ENCODE results near the gene C1orf116. TPM values are rescaled to one million over a fixed set of nuclear protein-coding genes. Genes with fewer than 3 reads are reported as not detected.

Gene C1orf116
- total RNA-seq, 1 experiment from 2014 or later = 36.7 TPM

DNA sequence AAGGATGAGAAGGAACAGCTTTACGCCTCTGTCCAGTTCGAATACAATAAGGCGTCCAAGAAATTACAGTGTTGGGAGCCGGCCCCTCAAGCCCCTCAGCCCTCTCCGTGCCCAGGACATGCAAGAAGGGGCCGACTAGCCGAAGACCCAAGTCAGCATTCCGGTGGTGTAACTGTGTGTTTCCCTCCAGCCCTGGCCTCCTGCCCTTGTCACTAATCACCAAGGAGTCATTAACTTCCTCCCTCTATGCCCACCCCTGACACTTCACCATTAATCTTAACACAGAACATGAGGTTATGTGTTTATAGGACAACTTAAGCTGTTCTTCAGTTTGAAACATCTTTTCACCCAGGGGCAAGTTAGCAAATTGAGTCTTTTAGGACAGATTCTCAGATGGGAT lies 39.7 kb upstream of the C1orf116 start:
- TF ChIP-seq, protein P1, sequence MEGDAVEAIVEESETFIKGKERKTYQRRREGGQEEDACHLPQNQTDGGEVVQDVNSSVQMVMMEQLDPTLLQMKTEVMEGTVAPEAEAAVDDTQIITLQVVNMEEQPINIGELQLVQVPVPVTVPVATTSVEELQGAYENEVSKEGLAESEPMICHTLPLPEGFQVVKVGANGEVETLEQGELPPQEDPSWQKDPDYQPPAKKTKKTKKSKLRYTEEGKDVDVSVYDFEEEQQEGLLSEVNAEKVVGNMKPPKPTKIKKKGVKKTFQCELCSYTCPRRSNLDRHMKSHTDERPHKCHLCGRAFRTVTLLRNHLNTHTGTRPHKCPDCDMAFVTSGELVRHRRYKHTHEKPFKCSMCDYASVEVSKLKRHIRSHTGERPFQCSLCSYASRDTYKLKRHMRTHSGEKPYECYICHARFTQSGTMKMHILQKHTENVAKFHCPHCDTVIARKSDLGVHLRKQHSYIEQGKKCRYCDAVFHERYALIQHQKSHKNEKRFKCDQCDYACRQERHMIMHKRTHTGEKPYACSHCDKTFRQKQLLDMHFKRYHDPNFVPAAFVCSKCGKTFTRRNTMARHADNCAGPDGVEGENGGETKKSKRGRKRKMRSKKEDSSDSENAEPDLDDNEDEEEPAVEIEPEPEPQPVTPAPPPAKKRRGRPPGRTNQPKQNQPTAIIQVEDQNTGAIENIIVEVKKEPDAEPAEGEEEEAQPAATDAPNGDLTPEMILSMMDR (conservative IDR thresholded peaks at IDR 0.05) = no peak
- TF ChIP-seq EZH2 (IDR thresholded peaks at IDR 0.05; ENCODE audit: low read depth) = no peak
- Histone ChIP-seq H3K4me1 (replicated peaks; ENCODE audit: insufficient read depth) (no peaks in the 10 kb centered on the region), H3K4me3 (no peak overlapping the region), H3K9me3 (ENCODE audit: insufficient read depth, low read depth) (no peaks in the 10 kb centered on the region), H3K4me2 (no peak overlapping the region), H3K27ac (no peak overlapping the region), H3K27me3 (ENCODE audit: insufficient read depth, low read depth) (no peaks in the 10 kb centered on the region), H4K20me1 (ENCODE audit: insufficient read depth) (no peaks in the 10 kb centered on the region), H2AFZ (no peak overlapping the region), H3K9me2 (ENCODE audit: insufficient read depth) (no peaks in the 10 kb centered on the region), H3K36me3 (ENCODE audit: low read depth) (no peaks in the 10 kb centered on the region; the same call in 1 of the 2 replicates), H3K79me2 (ENCODE audit: low read depth) (no peaks in the 10 kb centered on the region), H3F3A (ENCODE audit: insufficient read depth, low read depth) (no peaks in the 10 kb centered on the region)
- DNase-seq = no peak
- ChIA-PET CTCF (no interaction called here), POLR2A (ENCODE audit: unreplicated experiment) (no interaction called here)
- BruUV-seq (replicated peaks) = no TSS peak
- intact Hi-C loops (cut with micrococcal nuclease; ENCODE audit: unreplicated experiment) = no loop called here

DNA sequence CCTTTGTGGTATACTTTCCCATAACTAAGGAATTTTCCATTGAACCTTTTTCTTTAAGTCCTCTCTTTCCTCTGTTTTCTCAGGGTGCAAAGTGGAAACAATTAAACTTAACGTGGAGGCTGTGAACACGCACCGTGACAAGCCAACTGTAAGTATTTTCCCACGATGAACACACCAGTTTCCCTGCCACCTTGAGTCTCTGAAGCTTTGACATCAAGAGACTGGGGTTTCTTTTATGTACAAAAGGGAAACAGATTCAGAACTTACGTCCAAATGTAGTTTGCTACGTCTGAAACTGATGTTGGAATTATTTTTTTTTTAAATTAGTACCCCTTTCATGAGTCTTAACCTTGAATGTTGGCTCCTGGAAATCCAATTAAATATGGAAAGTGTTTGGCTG lies 38.9 kb upstream of the C1orf116 start:
- Histone ChIP-seq H2AFZ (no peak overlapping the region), H3K9me2 (ENCODE audit: insufficient read depth) (no peaks in the 10 kb centered on the region), H3K36me3 (ENCODE audit: low read depth) (no peaks in the 10 kb centered on the region; the same call in 1 of the 2 replicates), H3K9me3 (ENCODE audit: insufficient read depth, low read depth) (no peaks in the 10 kb centered on the region), H3K27me3 (ENCODE audit: insufficient read depth, low read depth) (no peaks in the 10 kb centered on the region), H3K79me2 (ENCODE audit: low read depth) (no peaks in the 10 kb centered on the region), H3K4me2 (no peak overlapping the region), H4K20me1 (ENCODE audit: insufficient read depth) (no peaks in the 10 kb centered on the region), H3K27ac (no peak overlapping the region), H3K4me3 (no peak overlapping the region), H3F3A (ENCODE audit: insufficient read depth, low read depth) (no peaks in the 10 kb centered on the region), H3K4me1 (replicated peaks; ENCODE audit: insufficient read depth) (no peaks in the 10 kb centered on the region)
- intact Hi-C loops (cut with micrococcal nuclease; ENCODE audit: unreplicated experiment) = no loop called here
- POLR2A ChIA-PET (ENCODE audit: unreplicated experiment) = no interaction called here
- BruUV-seq (replicated peaks) = no TSS peak
- CTCF ChIA-PET = no interaction called here
- TF ChIP-seq EZH2 (IDR thresholded peaks at IDR 0.05; ENCODE audit: low read depth) = no peak
- TF ChIP-seq, protein P1 (conservative IDR thresholded peaks at IDR 0.05) = no peak
- no peak for DNase-seq

DNA sequence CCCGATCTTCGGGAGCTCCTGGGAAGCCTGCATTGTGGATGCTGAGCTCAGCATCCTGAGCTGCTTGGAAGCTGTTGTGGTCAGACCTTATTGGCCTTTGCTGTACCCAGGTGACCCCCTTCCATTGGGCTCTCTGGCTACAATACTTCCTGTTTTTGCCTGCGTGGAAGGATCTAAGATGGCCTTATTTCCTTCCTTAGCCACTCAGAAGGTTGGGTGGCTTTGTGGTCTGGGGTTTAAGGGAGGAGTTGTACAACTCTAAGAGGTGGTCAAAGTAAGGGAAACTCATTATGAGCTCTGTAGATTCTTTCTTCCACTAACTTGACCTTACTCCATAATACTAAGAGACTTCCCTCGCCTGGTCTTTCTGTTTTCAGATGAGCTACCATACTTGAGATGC lies 38.3 kb upstream of the C1orf116 start:
- no peak overlapping the region for H3K4me3 ChIP-seq
- no peak overlapping the region for H3K4me2 ChIP-seq
- CTCF ChIA-PET = no interaction called here
- no peaks in the 10 kb centered on the region for H3K4me1 ChIP-seq (replicated peaks; ENCODE audit: insufficient read depth)
- H3K9me2 ChIP-seq (ENCODE audit: insufficient read depth) = no peaks in the 10 kb centered on the region
- no peaks in the 10 kb centered on the region for H3K79me2 ChIP-seq (ENCODE audit: low read depth)
- no peaks in the 10 kb centered on the region for H4K20me1 ChIP-seq (ENCODE audit: insufficient read depth)
- no peaks in the 10 kb centered on the region for H3K27me3 ChIP-seq (ENCODE audit: insufficient read depth, low read depth)
- no peak overlapping the region for H2AFZ ChIP-seq
- DNase-seq = no peak
- no peak overlapping the region for H3K27ac ChIP-seq
- no peaks in the 10 kb centered on the region; the same call in 1 of the 2 replicates for H3K36me3 ChIP-seq (ENCODE audit: low read depth)
- TF ChIP-seq EZH2 (IDR thresholded peaks at IDR 0.05; ENCODE audit: low read depth) = no peak
- TF ChIP-seq, protein P1 (conservative IDR thresholded peaks at IDR 0.05) = no peak
- BruUV-seq (replicated peaks) = no TSS peak
- no peaks in the 10 kb centered on the region for H3K9me3 ChIP-seq (ENCODE audit: insufficient read depth, low read depth)
- H3F3A ChIP-seq (ENCODE audit: insufficient read depth, low read depth) = no peaks in the 10 kb centered on the region
- intact Hi-C loops (cut with micrococcal nuclease; ENCODE audit: unreplicated experiment) = no loop called here
- POLR2A ChIA-PET (ENCODE audit: unreplicated experiment) = no interaction called here
